Endodermal cell (in vitro differentiated cells): Measurements from ENCODE around the gene BRME1. TPM values are rescaled to one million over a fixed set of nuclear protein-coding genes. Genes with fewer than 3 reads are reported as not detected.

Experiments
- DNase-seq: peaks from one replicate; pipeline ENCODE4 v3.0.0-alpha.2; 2017
- H3K27ac ChIP-seq: 2 replicates; pipeline ENCODE4 v1.5.1; 2013; ENCODE audit warnings: mild to moderate bottlenecking, low read depth, low read length, moderate library complexity
- H3K27me3 ChIP-seq: 2 replicates; pipeline ENCODE4 v1.6.1; 2013; ENCODE audit warnings: mild to moderate bottlenecking, low read length, moderate library complexity; ENCODE audit not compliant: insufficient read depth, control insufficient read depth, poor library complexity, severe bottlenecking
- H3K36me3 ChIP-seq: 2 replicates; pipeline ENCODE4 v1.7.0; 2013; ENCODE audit warnings: mild to moderate bottlenecking, low read length, moderate library complexity; ENCODE audit not compliant: control insufficient read depth, insufficient read depth
- H3K4me1 ChIP-seq: one replicate; pipeline ENCODE4 v1.7.0; 2013; ENCODE audit warnings: low read length; ENCODE audit not compliant: control insufficient read depth, insufficient read depth
- H3K4me3 ChIP-seq: 2 replicates; pipeline ENCODE4 v1.5.1; 2013; ENCODE audit warnings: mild to moderate bottlenecking, low read length, moderate library complexity
- H3K9ac ChIP-seq: 2 replicates; pipeline ENCODE4 v1.6.1; 2013; ENCODE audit warnings: mild to moderate bottlenecking, low read length, moderate library complexity; ENCODE audit not compliant: poor library complexity, severe bottlenecking; ENCODE audit errors: extremely low read depth
- H3K9me3 ChIP-seq: 2 replicates; pipeline ENCODE4 v1.6.1; 2013; ENCODE audit warnings: mild to moderate bottlenecking, low read length, moderate library complexity; ENCODE audit not compliant: control insufficient read depth
- H3K27ac Mint-ChIP-seq: 2 replicates; pipeline ENCODE4 v1.8.0; 2020; ENCODE audit warnings: mixed read lengths
- H3K27me3 Mint-ChIP-seq: 2 replicates; pipeline ENCODE4 v1.8.0; 2021; ENCODE audit warnings: mild to moderate bottlenecking, mixed read lengths; ENCODE audit not compliant: insufficient read depth
- H3K36me3 Mint-ChIP-seq: 2 replicates; pipeline ENCODE4 v1.8.0; 2020; ENCODE audit warnings: low read depth, mixed read lengths
- H3K4me1 Mint-ChIP-seq: 2 replicates; pipeline ENCODE4 v1.8.0; 2020; ENCODE audit warnings: mixed read lengths
- H3K4me3 Mint-ChIP-seq: 2 replicates; pipeline ENCODE4 v1.8.0; 2020; ENCODE audit warnings: mild to moderate bottlenecking, moderate library complexity, mixed read lengths
- H3K9me3 Mint-ChIP-seq: 2 replicates; pipeline ENCODE4 v1.8.0; 2020; ENCODE audit warnings: mild to moderate bottlenecking, mixed read lengths
- WGBS, 2 experiments: methylation state at CpG; one replicate each; pipeline versions ENCODE4 v1.1.5 to v1.1.7; 2013; ENCODE audit warnings: missing lambda C conversion rate in 2 of 2, mixed read lengths in 1 of 2; ENCODE audit not compliant: insufficient coverage in 1 of 2, insufficient read length in 1 of 2; 5-methylcytosine and 5-hydroxymethylcytosine counted together
- total RNA-seq, 2 donors: library from RNA; stranded (reverse); fragmentation: NEBNext Ultra II Directional in 1 of 2; extraction: Animal tissue kit (Norgen Biotek cat#: 25700) in 1 of 2; gene quantifications; 2 replicates in 1 of 2; 3 replicates in 1 of 2; pipeline ENCODE4 v1.2.1, GENCODE V29; 2021
- TF ChIP-seq, protein P1 (sequence below): fragments of 200-600 bp; sonication (generic); conservative IDR thresholded peaks from 2 replicates; pipeline ENCODE4 v1.5.0; 2021; ENCODE audit warnings: antibody characterized with exemption, mild to moderate bottlenecking

The BRME1 gene
- total RNA-seq, 2 donors from 2014 or later = 4.4 to 7.4 TPM

DNA sequence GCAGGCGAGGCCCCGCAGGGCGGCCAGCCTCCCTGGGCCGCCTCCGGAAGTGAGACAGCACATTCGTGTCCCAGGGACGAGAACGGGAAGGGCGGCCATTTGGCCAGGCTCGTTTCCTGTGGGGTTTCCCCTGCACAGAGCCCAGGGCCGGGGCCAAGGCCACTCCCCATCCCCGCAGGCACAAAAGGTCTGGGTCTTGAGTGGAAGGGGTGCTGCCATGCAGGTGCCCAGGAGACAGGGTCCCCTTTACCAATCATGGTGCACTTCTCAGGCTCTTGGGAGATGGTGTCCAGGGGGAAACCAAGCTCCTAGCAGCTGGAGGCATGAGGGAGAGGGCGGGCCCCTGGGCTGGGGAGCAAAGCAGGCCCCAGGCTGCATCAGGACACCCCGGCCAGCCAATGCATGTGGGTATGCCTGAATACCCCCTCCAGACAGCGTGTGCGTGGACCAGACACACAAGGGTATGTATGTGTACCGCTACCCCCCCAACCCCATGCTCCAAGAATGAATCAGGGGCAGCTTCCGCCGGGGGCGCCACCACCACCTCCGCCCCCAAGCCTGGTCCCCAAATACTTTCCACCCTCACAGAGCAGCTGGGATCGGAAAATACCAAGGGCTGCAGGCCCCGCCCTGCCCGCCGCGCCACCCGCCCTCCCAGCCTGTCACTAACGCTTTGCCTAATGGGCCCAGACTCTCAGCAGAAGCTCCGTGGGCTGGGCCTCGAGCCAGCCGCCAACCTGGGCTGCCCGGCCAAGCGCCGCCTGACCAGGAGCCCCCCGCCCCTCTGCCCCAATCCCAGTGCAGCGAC, 66.6 kb downstream of the BRME1 start:
- no peak overlapping the region for H3K27ac Mint-ChIP-seq
- no peak overlapping the region for H3K4me3 Mint-ChIP-seq
- Histone ChIP-seq H3K9ac (no peak overlapping the region), H3K27me3 (no peaks in the 10 kb centered on the region), H3K4me1 (peaks cover 12% of the 10 kb centered on the region), H3K4me3 (no peak overlapping the region), H3K27ac (peak overlapping the region; percentile 38), H3K36me3 (no peaks in the 10 kb centered on the region), H3K9me3 (no peaks in the 10 kb centered on the region)
- H3K9me3 Mint-ChIP-seq = no peaks in the 10 kb centered on the region
- 93 to 95% methylated on average over 14 to 36 of the region's 36 CpGs for WGBS, 2 experiments
- H3K4me1 Mint-ChIP-seq = peaks cover 6% of the 10 kb centered on the region
- peaks cover 2% of the 10 kb centered on the region for H3K36me3 Mint-ChIP-seq
- no peaks in the 10 kb centered on the region for H3K27me3 Mint-ChIP-seq
- TF ChIP-seq, protein P1, sequence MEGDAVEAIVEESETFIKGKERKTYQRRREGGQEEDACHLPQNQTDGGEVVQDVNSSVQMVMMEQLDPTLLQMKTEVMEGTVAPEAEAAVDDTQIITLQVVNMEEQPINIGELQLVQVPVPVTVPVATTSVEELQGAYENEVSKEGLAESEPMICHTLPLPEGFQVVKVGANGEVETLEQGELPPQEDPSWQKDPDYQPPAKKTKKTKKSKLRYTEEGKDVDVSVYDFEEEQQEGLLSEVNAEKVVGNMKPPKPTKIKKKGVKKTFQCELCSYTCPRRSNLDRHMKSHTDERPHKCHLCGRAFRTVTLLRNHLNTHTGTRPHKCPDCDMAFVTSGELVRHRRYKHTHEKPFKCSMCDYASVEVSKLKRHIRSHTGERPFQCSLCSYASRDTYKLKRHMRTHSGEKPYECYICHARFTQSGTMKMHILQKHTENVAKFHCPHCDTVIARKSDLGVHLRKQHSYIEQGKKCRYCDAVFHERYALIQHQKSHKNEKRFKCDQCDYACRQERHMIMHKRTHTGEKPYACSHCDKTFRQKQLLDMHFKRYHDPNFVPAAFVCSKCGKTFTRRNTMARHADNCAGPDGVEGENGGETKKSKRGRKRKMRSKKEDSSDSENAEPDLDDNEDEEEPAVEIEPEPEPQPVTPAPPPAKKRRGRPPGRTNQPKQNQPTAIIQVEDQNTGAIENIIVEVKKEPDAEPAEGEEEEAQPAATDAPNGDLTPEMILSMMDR = no peak
- DNase-seq = peak; percentile 88

DNA sequence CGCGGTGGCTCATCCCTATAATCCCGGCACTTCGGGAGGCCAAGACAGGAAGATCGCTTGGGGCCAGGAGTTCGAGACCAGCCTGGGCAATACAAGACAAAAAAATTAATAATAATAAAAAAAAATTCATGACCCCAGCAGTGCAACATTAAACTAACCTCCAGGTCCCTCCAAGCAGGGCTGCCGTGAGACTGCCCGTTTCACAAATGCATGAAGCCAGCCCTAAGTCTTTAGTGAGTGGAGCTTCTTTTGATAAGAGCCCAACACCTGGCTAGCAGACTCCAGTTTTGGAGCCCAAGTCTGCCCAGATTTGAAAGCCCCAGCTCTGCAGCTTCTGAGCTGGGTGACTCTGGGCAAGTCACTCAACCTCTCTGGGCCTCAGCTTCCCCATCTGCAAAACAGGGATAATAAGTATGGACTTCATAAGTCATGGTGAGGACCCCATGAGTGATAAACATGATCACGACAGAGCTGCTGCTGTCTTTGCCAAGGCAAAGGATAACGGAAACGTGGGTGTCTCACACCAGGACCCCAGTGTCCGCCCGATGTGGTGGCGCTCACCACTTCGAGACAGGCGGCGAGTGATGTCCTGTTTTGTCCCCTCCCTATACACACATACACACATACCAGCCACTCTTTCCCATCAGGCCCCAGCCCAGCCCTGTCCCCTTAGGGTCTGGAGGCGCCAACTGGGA, 67.3 kb downstream of the BRME1 start:
- H3K9ac ChIP-seq = no peak overlapping the region
- H3K27ac ChIP-seq = peak overlapping the region; percentile 38
- 97% methylated on average over 16 to 18 of the region's 18 CpGs for WGBS, 2 experiments
- Mint-ChIP-seq H3K4me3 (no peak overlapping the region), H3K27ac (peak overlapping the region; percentile 48), H3K36me3 (peaks cover 2% of the 10 kb centered on the region), H3K9me3 (no peaks in the 10 kb centered on the region), H3K27me3 (no peaks in the 10 kb centered on the region), H3K4me1 (peaks cover 4% of the 10 kb centered on the region)
- H3K27me3 ChIP-seq = no peaks in the 10 kb centered on the region
- H3K4me3 ChIP-seq = no peak overlapping the region
- H3K4me1 ChIP-seq = peaks cover 12% of the 10 kb centered on the region
- no peak for DNase-seq
- H3K36me3 ChIP-seq = no peaks in the 10 kb centered on the region
- TF ChIP-seq, protein P1 = no peak
- H3K9me3 ChIP-seq = no peaks in the 10 kb centered on the region

DNA sequence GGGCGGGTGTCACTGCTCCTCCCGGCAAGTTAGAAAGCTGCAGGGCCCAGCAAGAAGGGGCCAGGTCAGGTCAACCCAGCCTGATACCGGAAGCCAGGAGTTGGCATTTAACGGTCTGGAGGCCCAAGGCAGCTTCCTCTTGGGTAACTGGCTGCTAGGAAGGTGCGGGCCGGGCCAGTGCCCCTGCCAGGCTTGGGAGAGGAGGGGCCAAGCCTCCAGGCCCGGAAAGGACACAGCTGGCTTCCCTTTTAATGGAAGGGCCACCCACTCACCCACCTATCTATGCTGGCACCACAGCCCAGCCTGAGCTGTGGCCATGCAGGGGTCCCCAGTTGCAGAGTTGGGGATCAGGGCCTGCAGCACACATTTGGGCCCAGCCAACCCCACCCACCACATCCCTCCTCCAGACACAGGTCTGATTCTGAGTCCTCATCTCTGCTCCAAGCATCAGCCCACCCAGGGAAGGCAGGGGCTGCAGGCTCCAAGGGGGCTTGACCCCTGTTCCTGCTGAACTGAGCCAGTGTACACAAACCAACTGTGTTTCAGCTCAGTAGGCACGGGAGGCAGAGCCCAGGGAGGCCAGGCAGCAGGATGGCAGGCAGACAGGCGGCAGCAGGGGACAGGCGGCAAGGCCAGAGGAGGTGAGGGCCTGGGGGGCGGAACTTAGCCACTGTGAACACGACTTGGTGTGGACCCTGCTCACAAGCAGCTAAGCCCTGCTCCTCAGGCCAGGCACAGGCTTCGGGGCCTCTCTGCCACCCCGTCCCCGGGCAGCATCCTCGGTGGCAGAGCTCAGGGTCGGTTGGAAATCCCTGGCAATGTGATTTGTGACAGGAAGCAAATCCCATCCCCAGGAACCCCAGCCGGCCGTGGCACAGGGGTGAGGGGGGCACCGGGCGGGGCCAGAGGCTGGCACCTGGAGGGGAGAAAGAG, 69.9 kb downstream of the BRME1 start:
- no peak overlapping the region for H3K27ac Mint-ChIP-seq
- peaks cover 8% of the 10 kb centered on the region for H3K36me3 Mint-ChIP-seq
- H3K4me1 Mint-ChIP-seq = peaks cover 8% of the 10 kb centered on the region
- H3K4me3 ChIP-seq = no peak overlapping the region
- no peaks in the 10 kb centered on the region for H3K27me3 ChIP-seq
- peak; percentile 47 for DNase-seq
- no peak overlapping the region for H3K27ac ChIP-seq
- no peaks in the 10 kb centered on the region for H3K9me3 ChIP-seq
- no peaks in the 10 kb centered on the region for H3K9me3 Mint-ChIP-seq
- 92 to 93% methylated on average over 16 to 21 of the region's 21 CpGs for WGBS, 2 experiments
- H3K4me1 ChIP-seq = peaks cover under 1% of the 10 kb centered on the region
- H3K9ac ChIP-seq = no peak overlapping the region
- no peaks in the 10 kb centered on the region for H3K36me3 ChIP-seq
- H3K4me3 Mint-ChIP-seq = no peak overlapping the region
- H3K27me3 Mint-ChIP-seq = no peaks in the 10 kb centered on the region
- TF ChIP-seq, protein P1 = no peak
